Gastroesophageal sphincter (tissue), 3 donors: ENCODE measurements around the gene RMDN2.

Source experiments
- POLR2AphosphoS5 ChIP-seq: sonication (generic); formaldehyde crosslinking; IDR thresholded peaks from one replicate; pipeline ENCODE4 v1.6.1; 2017; ENCODE audit warnings: antibody characterized with exemption
- TF ChIP-seq, protein P1 (sequence below), 4 experiments: fragments of 200-600 bp in 2 of 4; fragments of 450-650 bp in 2 of 4; sonication (generic) in 1 of 4; IDR thresholded peaks; one replicate each; pipeline ENCODE4 v1.5.1; 2017 to 2019; ENCODE audit warnings: antibody characterized with exemption in 4 of 4, mild to moderate bottlenecking in 2 of 4, moderate library complexity in 2 of 4

GRCh38 chr2:37934591-37935513, 9.8 kb downstream of the RMDN2 start:
- TF ChIP-seq, protein P1, sequence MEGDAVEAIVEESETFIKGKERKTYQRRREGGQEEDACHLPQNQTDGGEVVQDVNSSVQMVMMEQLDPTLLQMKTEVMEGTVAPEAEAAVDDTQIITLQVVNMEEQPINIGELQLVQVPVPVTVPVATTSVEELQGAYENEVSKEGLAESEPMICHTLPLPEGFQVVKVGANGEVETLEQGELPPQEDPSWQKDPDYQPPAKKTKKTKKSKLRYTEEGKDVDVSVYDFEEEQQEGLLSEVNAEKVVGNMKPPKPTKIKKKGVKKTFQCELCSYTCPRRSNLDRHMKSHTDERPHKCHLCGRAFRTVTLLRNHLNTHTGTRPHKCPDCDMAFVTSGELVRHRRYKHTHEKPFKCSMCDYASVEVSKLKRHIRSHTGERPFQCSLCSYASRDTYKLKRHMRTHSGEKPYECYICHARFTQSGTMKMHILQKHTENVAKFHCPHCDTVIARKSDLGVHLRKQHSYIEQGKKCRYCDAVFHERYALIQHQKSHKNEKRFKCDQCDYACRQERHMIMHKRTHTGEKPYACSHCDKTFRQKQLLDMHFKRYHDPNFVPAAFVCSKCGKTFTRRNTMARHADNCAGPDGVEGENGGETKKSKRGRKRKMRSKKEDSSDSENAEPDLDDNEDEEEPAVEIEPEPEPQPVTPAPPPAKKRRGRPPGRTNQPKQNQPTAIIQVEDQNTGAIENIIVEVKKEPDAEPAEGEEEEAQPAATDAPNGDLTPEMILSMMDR (IDR thresholded peaks at IDR 0.05), result no peak
- no peak for TF ChIP-seq POLR2AphosphoS5
